ENCODE data around the gene CDKN2C. TPM values are rescaled to one million over a fixed set of nuclear protein-coding genes. Genes with fewer than 3 reads are reported as not detected.

The CDKN2C gene
- total RNA-seq (12.5 TPM), polyA plus RNA-seq (ENCODE audit: insufficient read depth, low read depth, low replicate concordance) (16.6 TPM)
- long read RNA-seq, donor 1, partial matches to known transcripts: 0 of 4 reads
- long read RNA-seq, donor 1, other reads (novel, unspliced or antisense): 0 of 4 reads
- long read RNA-seq, donor 2, partial matches to known transcripts: 0 of 1 reads
- long read RNA-seq, donor 2, other reads (novel, unspliced or antisense): 0 of 1 reads
- long read RNA-seq, donor 3, partial matches to known transcripts: 0 of 3 reads
- long read RNA-seq, donor 3, other reads (novel, unspliced or antisense): 0 of 3 reads
- long read RNA-seq, donor 4, partial matches to known transcripts: 0 of 1 reads
- long read RNA-seq, donor 4, other reads (novel, unspliced or antisense): 0 of 1 reads
- long read RNA-seq, donor 5: 0 reads
- long read RNA-seq, donor 6, partial matches to known transcripts: 0 of 4 reads
- long read RNA-seq, donor 6, other reads (novel, unspliced or antisense): 0 of 4 reads
- long read RNA-seq, donor 7, partial matches to known transcripts: 0 of 1 reads
- long read RNA-seq, donor 7, other reads (novel, unspliced or antisense): 0 of 1 reads
- long read RNA-seq, donor 8, transcript CDKN2C-203 (3 exons, 2,086 nt): major isoform, 5 of 5 reads
- long read RNA-seq, donor 8, partial matches to known transcripts: 0 of 5 reads
- long read RNA-seq, donor 8, other reads (novel, unspliced or antisense): 0 of 5 reads
- long read RNA-seq, donor 9, partial matches to known transcripts: 0 of 3 reads
- long read RNA-seq, donor 9, other reads (novel, unspliced or antisense): 0 of 3 reads
- long read RNA-seq, donor 10, partial matches to known transcripts: 0 of 3 reads
- long read RNA-seq, donor 10, other reads (novel, unspliced or antisense): 0 of 3 reads

GRCh38 chr1:50969611-50970508 is at the start of gene CDKN2C:
TSS of gene CDKN2C (plus strand) at chr1:50970245. CDS start at chr1:50970369, 124 bp downstream.
- Histone ChIP-seq H3K4me1 (ENCODE audit: control insufficient read depth in 2 of 3, insufficient read depth in 2 of 3, low read depth in 1 of 3, low read length in 3 of 3) (peaks cover 0 to 5% (median 0%) of the 10 kb centered on the region in 3 donors), H3K9ac (ENCODE audit: low read length in 3 of 3) (peak within 1 kb of the TSS; percentile 74 to 86 (median 82)), H3K4me3 (ENCODE audit: low read length in 3 of 3) (peak within 1 kb of the TSS; percentile 83 to 99 (median 89)), H3K9me3 (ENCODE audit: control insufficient read depth in 2 of 3, insufficient read depth in 1 of 3, low read length in 3 of 3) (no peaks in the 10 kb centered on the region), H3K27ac (ENCODE audit: low read depth in 2 of 2, low read length in 2 of 2) (peak within 1 kb of the TSS; percentile 95 to 98), H3K27me3 (ENCODE audit: control insufficient read depth, insufficient read depth, low read length) (peaks cover 34% of the 10 kb centered on the region), H3K36me3 (ENCODE audit: control insufficient read depth in 2 of 3, insufficient read depth in 3 of 3, low read length in 3 of 3) (no peaks in the 10 kb centered on the region)
- FAIRE-seq (no peak), DNase-seq (peak; percentile 60 to 83 (median 76))
- intact Hi-C loops (cut with DNase I): no loop called here
- TF ChIP-seq, protein P1, sequence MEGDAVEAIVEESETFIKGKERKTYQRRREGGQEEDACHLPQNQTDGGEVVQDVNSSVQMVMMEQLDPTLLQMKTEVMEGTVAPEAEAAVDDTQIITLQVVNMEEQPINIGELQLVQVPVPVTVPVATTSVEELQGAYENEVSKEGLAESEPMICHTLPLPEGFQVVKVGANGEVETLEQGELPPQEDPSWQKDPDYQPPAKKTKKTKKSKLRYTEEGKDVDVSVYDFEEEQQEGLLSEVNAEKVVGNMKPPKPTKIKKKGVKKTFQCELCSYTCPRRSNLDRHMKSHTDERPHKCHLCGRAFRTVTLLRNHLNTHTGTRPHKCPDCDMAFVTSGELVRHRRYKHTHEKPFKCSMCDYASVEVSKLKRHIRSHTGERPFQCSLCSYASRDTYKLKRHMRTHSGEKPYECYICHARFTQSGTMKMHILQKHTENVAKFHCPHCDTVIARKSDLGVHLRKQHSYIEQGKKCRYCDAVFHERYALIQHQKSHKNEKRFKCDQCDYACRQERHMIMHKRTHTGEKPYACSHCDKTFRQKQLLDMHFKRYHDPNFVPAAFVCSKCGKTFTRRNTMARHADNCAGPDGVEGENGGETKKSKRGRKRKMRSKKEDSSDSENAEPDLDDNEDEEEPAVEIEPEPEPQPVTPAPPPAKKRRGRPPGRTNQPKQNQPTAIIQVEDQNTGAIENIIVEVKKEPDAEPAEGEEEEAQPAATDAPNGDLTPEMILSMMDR (IDR thresholded peaks at IDR 0.05; ENCODE audit: borderline replicate concordance, extremely low read depth, insufficient read depth): no peak

DNA sequence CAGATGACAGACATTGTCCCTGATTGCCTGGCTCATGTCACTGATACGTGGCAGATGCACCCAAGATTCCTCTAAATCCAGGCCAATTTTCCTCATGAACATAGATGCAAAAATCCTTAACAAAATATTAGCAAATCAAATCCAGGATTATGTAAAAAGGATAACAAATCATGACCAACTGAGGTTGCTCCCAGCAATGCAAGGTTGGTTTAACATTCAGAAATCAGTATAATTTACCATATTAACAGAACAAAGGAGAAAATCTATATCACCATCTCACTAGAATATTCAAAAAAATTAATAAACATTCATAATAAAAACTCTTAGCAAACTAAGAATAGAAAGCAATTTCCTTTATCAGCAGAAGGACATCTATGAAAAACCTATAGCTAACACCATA is 49.6 kb upstream of the CDKN2C start:
- no peaks in the 10 kb centered on the region for H3K27me3 ChIP-seq (ENCODE audit: control insufficient read depth, insufficient read depth, low read length)
- FAIRE-seq (no peak), DNase-seq (no peak)
- no peaks in the 10 kb centered on the region for H3K36me3 ChIP-seq (ENCODE audit: control insufficient read depth in 2 of 3, insufficient read depth in 3 of 3, low read length in 3 of 3)
- H3K9ac ChIP-seq (ENCODE audit: low read length in 3 of 3): no peak overlapping the region
- TF ChIP-seq, protein P1 (IDR thresholded peaks at IDR 0.05; ENCODE audit: borderline replicate concordance, extremely low read depth, insufficient read depth): no peak
- intact Hi-C loops (cut with DNase I): no loop called here
- no peak overlapping the region for H3K27ac ChIP-seq (ENCODE audit: low read depth in 2 of 2, low read length in 2 of 2)
- no peak overlapping the region for H3K4me3 ChIP-seq (ENCODE audit: low read length in 3 of 3)
- H3K4me1 ChIP-seq (ENCODE audit: control insufficient read depth in 2 of 3, insufficient read depth in 2 of 3, low read depth in 1 of 3, low read length in 3 of 3): no peaks in the 10 kb centered on the region
- no peaks in the 10 kb centered on the region for H3K9me3 ChIP-seq (ENCODE audit: control insufficient read depth in 2 of 3, insufficient read depth in 1 of 3, low read length in 3 of 3)

DNA sequence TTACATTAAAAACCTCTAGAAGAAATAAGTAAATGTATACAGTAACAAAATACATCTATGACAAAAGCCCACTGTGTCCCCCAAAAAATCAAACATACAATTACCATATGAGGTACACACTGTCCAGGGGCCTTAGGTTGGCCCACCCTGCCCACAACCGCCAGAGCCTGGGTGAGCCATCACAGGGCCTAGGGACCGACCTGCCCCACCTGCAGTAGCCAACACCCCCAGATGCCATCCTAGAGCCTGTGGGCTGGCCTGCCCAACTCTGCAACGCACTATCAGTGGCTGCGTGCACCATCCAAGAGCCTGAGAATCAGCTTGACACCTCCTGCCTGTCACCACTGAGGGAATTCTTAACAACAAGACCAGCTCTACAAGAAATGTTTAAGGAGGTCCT is 49.0 kb upstream of the CDKN2C start:
- H3K27me3 ChIP-seq (ENCODE audit: control insufficient read depth, insufficient read depth, low read length): no peaks in the 10 kb centered on the region
- intact Hi-C loops (cut with DNase I): no loop called here
- H3K4me3 ChIP-seq (ENCODE audit: low read length in 3 of 3): no peak overlapping the region
- no peak for DNase-seq
- H3K27ac ChIP-seq (ENCODE audit: low read depth in 2 of 2, low read length in 2 of 2): no peak overlapping the region
- no peaks in the 10 kb centered on the region for H3K4me1 ChIP-seq (ENCODE audit: control insufficient read depth in 2 of 3, insufficient read depth in 2 of 3, low read depth in 1 of 3, low read length in 3 of 3)
- no peak overlapping the region for H3K9ac ChIP-seq (ENCODE audit: low read length in 3 of 3)
- no peaks in the 10 kb centered on the region for H3K36me3 ChIP-seq (ENCODE audit: control insufficient read depth in 2 of 3, insufficient read depth in 3 of 3, low read length in 3 of 3)
- H3K9me3 ChIP-seq (ENCODE audit: control insufficient read depth in 2 of 3, insufficient read depth in 1 of 3, low read length in 3 of 3): no peaks in the 10 kb centered on the region
- TF ChIP-seq, protein P1 (IDR thresholded peaks at IDR 0.05; ENCODE audit: borderline replicate concordance, extremely low read depth, insufficient read depth): no peak
- no peak for FAIRE-seq
